ENCODE data around the gene ZNF385B. TPM values are rescaled to one million over a fixed set of nuclear protein-coding genes. Genes with fewer than 3 reads are reported as not detected.

Gene ZNF385B
- total and polyA plus RNA-seq, 5 donors = 32.6 to 95.9 (median 65.6) TPM

- H3K9me3 ChIP-seq (ENCODE audit: control insufficient read depth, low read length) = no peaks in the 10 kb centered on the region
- WGBS = 36% methylated on average over 5 of the region's 5 CpGs
- H3K4me1 ChIP-seq (ENCODE audit: control insufficient read depth, insufficient read depth, low read length) = peaks cover 2% of the 10 kb centered on the region
- ATAC-seq (no peak), DNase-seq (no peak)
- H3K27me3 ChIP-seq (ENCODE audit: control insufficient read depth, insufficient read depth) = no peaks in the 10 kb centered on the region
- H3K4me3 ChIP-seq (ENCODE audit: low read length) = no peak overlapping the region
- no peak overlapping the region for H3K27ac ChIP-seq (ENCODE audit: low read length)
- intact Hi-C loops (cut with DNase I) = no loop called here
Measured at GRCh38 chr2:179701524-179702110, 159.8 kb downstream of the ZNF385B start.

GRCh38 chr2:179695486-179695885 is 165.9 kb downstream of the ZNF385B start:
- Histone ChIP-seq H3K4me3 (ENCODE audit: low read length) (no peak overlapping the region), H3K27me3 (ENCODE audit: control insufficient read depth, insufficient read depth) (no peaks in the 10 kb centered on the region), H3K4me1 (ENCODE audit: control insufficient read depth, insufficient read depth, low read length) (no peaks in the 10 kb centered on the region), H3K9me3 (ENCODE audit: control insufficient read depth, low read length) (no peaks in the 10 kb centered on the region), H3K27ac (ENCODE audit: low read length) (no peak overlapping the region)
- ATAC-seq = no peak
- DNase-seq = no peak
- intact Hi-C loops (cut with DNase I) = no loop called here
- 97% methylated on average over 1 of the region's 1 CpG for WGBS

DNA sequence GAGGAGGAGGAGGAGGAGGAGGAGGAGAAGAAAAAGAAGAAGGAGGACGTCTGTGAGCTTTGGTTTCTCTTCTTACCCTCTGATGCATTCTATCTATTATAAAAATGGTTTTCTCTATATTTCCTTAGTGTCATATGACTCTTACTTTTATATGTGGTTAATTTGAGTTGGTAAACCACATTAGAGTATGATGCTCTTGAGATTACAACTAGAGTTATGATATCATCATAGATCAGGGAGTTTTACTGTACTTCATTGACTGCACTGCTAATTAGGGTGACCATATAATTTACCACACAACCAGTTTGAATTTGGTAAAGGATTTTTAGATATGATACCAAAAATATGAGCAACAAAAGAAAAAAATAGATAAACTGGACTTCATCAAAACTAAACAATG is 166.4 kb downstream of the ZNF385B start:
- H3K27ac ChIP-seq (ENCODE audit: low read length) = no peak overlapping the region
- no peaks in the 10 kb centered on the region for H3K4me1 ChIP-seq (ENCODE audit: control insufficient read depth, insufficient read depth, low read length)
- H3K4me3 ChIP-seq (ENCODE audit: low read length) = no peak overlapping the region
- intact Hi-C loops (cut with DNase I) = no loop called here
- ATAC-seq (no peak), DNase-seq (no peak)
- WGBS = 58% methylated on average over 1 of the region's 1 CpG
- no peaks in the 10 kb centered on the region for H3K9me3 ChIP-seq (ENCODE audit: control insufficient read depth, low read length)
- H3K27me3 ChIP-seq (ENCODE audit: control insufficient read depth, insufficient read depth) = no peaks in the 10 kb centered on the region

GRCh38 chr2:179692610-179693009 is 168.8 kb downstream of the ZNF385B start:
- WGBS = 60% methylated on average over 1 of the region's 1 CpG
- Histone ChIP-seq H3K9me3 (ENCODE audit: control insufficient read depth, low read length) (no peaks in the 10 kb centered on the region), H3K27ac (ENCODE audit: low read length) (no peak overlapping the region), H3K4me1 (ENCODE audit: control insufficient read depth, insufficient read depth, low read length) (peaks cover 3% of the 10 kb centered on the region), H3K27me3 (ENCODE audit: control insufficient read depth, insufficient read depth) (no peaks in the 10 kb centered on the region), H3K4me3 (ENCODE audit: low read length) (no peak overlapping the region)
- no peak for ATAC-seq
- DNase-seq = no peak
- intact Hi-C loops (cut with DNase I) = no loop called here

- WGBS = 63% methylated on average over 1 of the region's 1 CpG
- DNase-seq (no peak), ATAC-seq (no peak)
- intact Hi-C loops (cut with DNase I) = no loop called here
- Histone ChIP-seq H3K27me3 (ENCODE audit: control insufficient read depth, insufficient read depth) (no peaks in the 10 kb centered on the region), H3K4me3 (ENCODE audit: low read length) (no peak overlapping the region), H3K4me1 (ENCODE audit: control insufficient read depth, insufficient read depth, low read length) (peaks cover 3% of the 10 kb centered on the region), H3K9me3 (ENCODE audit: control insufficient read depth, low read length) (no peaks in the 10 kb centered on the region), H3K27ac (ENCODE audit: low read length) (no peak overlapping the region)
Measured at GRCh38 chr2:179692043-179692442, 169.4 kb downstream of the ZNF385B start.

GRCh38 chr2:179691235-179691634 is 170.2 kb downstream of the ZNF385B start:
- intact Hi-C loops (cut with DNase I) = no loop called here
- WGBS = 76% methylated on average over 3 of the region's 3 CpGs
- Histone ChIP-seq H3K27ac (ENCODE audit: low read length) (no peak overlapping the region), H3K4me3 (ENCODE audit: low read length) (no peak overlapping the region), H3K9me3 (ENCODE audit: control insufficient read depth, low read length) (no peaks in the 10 kb centered on the region), H3K27me3 (ENCODE audit: control insufficient read depth, insufficient read depth) (no peaks in the 10 kb centered on the region), H3K4me1 (ENCODE audit: control insufficient read depth, insufficient read depth, low read length) (peaks cover 3% of the 10 kb centered on the region)
- DNase-seq (no peak), ATAC-seq (no peak)

- no peak for DNase-seq
- Histone ChIP-seq H3K4me3 (ENCODE audit: low read length) (no peak overlapping the region), H3K27me3 (ENCODE audit: control insufficient read depth, insufficient read depth) (no peaks in the 10 kb centered on the region), H3K27ac (ENCODE audit: low read length) (no peak overlapping the region), H3K9me3 (ENCODE audit: control insufficient read depth, low read length) (no peaks in the 10 kb centered on the region), H3K4me1 (ENCODE audit: control insufficient read depth, insufficient read depth, low read length) (peaks cover 3% of the 10 kb centered on the region)
- ATAC-seq = no peak
- 45% methylated on average over 2 of the region's 2 CpGs for WGBS
- intact Hi-C loops (cut with DNase I) = no loop called here
Measured at GRCh38 chr2:179686718-179687342, 174.6 kb downstream of the ZNF385B start.

DNA sequence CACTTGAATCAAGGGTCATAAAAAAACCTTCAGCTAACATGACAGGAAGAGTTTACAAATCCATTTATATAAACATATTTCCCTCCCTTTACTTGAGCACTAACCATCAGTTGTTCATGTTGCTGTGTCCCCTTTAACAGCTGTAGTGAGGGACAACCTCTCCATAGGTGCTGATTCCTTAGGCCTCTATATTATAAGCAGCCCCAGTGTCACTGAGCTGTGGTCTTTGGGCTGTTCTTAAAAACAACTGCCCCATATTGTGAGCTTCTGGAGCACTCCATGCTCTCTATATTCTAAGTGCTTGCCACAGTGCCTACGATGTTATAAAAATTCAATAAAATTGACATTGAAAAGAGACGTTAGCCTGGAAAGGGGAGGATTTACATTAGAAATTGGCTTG is 175.3 kb downstream of the ZNF385B start:
- intact Hi-C loops (cut with DNase I) = no loop called here
- 90% methylated on average over 2 of the region's 2 CpGs for WGBS
- Histone ChIP-seq H3K4me1 (ENCODE audit: control insufficient read depth, insufficient read depth, low read length) (peaks cover 3% of the 10 kb centered on the region), H3K9me3 (ENCODE audit: control insufficient read depth, low read length) (no peaks in the 10 kb centered on the region), H3K27me3 (ENCODE audit: control insufficient read depth, insufficient read depth) (no peaks in the 10 kb centered on the region), H3K4me3 (ENCODE audit: low read length) (no peak overlapping the region), H3K27ac (ENCODE audit: low read length) (no peak overlapping the region)
- DNase-seq (no peak), ATAC-seq (no peak)

DNA sequence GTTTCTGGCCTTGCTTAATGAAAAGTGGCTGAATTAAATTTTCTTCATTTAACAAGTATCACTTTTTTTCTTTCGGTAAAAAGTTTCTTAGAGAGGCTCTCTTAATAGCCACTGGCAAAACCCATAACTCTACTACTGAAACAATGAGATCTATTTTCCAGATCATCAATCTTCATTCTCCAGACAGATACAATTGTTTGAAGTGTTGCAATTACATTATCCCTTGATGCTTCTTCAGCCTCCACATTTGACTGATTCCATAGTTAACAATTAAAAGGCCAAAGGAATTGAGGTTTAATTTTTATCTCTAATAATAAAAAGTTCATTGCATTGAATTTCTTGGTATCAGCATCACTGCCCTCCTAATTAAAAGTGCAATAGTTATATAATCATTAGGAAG is 176.3 kb downstream of the ZNF385B start:
- ATAC-seq = no peak

GRCh38 chr2:179682756-179683155 is 178.7 kb downstream of the ZNF385B start:
- Histone ChIP-seq H3K4me3 (ENCODE audit: low read length) (no peak overlapping the region), H3K4me1 (ENCODE audit: control insufficient read depth, insufficient read depth, low read length) (no peaks in the 10 kb centered on the region), H3K27ac (ENCODE audit: low read length) (no peak overlapping the region), H3K27me3 (ENCODE audit: control insufficient read depth, insufficient read depth) (no peaks in the 10 kb centered on the region), H3K9me3 (ENCODE audit: control insufficient read depth, low read length) (no peaks in the 10 kb centered on the region)
- ATAC-seq = no peak
- DNase-seq = no peak
- WGBS = 87% methylated on average over 5 of the region's 5 CpGs
- intact Hi-C loops (cut with DNase I) = no loop called here

More for the DNA sequence above, 176.3 kb downstream of the ZNF385B start:
- no peak overlapping the region for H3K4me3 ChIP-seq (ENCODE audit: low read length)
- peaks cover 3% of the 10 kb centered on the region for H3K4me1 ChIP-seq (ENCODE audit: control insufficient read depth, insufficient read depth, low read length)
- no peaks in the 10 kb centered on the region for H3K27me3 ChIP-seq (ENCODE audit: control insufficient read depth, insufficient read depth)
- WGBS = 49% methylated on average over 1 of the region's 1 CpG
- DNase-seq = no peak
- intact Hi-C loops (cut with DNase I) = no loop called here
- H3K9me3 ChIP-seq (ENCODE audit: control insufficient read depth, low read length) = no peaks in the 10 kb centered on the region
- H3K27ac ChIP-seq (ENCODE audit: low read length) = no peak overlapping the region

- Histone ChIP-seq H3K27ac (ENCODE audit: low read length) (peak overlapping the region; percentile 54), H3K27me3 (ENCODE audit: control insufficient read depth, insufficient read depth) (no peaks in the 10 kb centered on the region), H3K4me1 (ENCODE audit: control insufficient read depth, insufficient read depth, low read length) (no peaks in the 10 kb centered on the region), H3K4me3 (ENCODE audit: low read length) (no peak overlapping the region), H3K9me3 (ENCODE audit: control insufficient read depth, low read length) (no peaks in the 10 kb centered on the region)
- peak; percentile 42 to 79 for ATAC-seq
- intact Hi-C loops (cut with DNase I) = no loop called here
- WGBS = 36% methylated on average over 2 of the region's 2 CpGs
- no peak for DNase-seq
Measured at GRCh38 chr2:179677746-179678505, 183.5 kb downstream of the ZNF385B start.

All from right cardiac atrium (tissue), 5 donors.